Esophagus squamous epithelium (tissue), 5 donors: Measurements from ENCODE around the gene ESYT1. TPM values are rescaled to one million over a fixed set of nuclear protein-coding genes. Genes with fewer than 3 reads are reported as not detected.

ENCODE experiments used
- DNase-seq: peaks from one replicate; lab custom pipeline; 2025; lab: John Stamatoyannopoulos, UW
- H3K27ac ChIP-seq, 4 donors: fragments of 200-600 bp; sonication (generic); one replicate each; pipeline ENCODE4 v1.5.1; 2016 to 2019; ENCODE audit warnings: mild to moderate bottlenecking in 1 of 4
- H3K27me3 ChIP-seq, 4 donors: fragments of 200-600 bp; sonication (generic); 1 replicate in 3 of 4; 2 replicates in 1 of 4; pipeline versions ENCODE4 v1.5.1 to v1.6.0; 2017 to 2021; ENCODE audit warnings: antibody characterized with exemption in 1 of 4
- H3K36me3 ChIP-seq, 3 donors: fragments of 200-600 bp; sonication (generic); one replicate each; pipeline ENCODE4 v1.5.1; 2016 to 2019
- H3K4me1 ChIP-seq, 3 donors: fragments of 200-600 bp; sonication (generic); one replicate each; pipeline ENCODE4 v1.5.1; 2017 to 2019
- H3K4me3 ChIP-seq, 4 donors: fragments of 200-600 bp; sonication (generic); 1 replicate in 3 of 4; 2 replicates in 1 of 4; pipeline ENCODE4 v1.5.1; 2016 to 2019; ENCODE audit warnings: mild to moderate bottlenecking in 2 of 4, moderate library complexity in 1 of 4
- H3K9me3 ChIP-seq, 3 donors: fragments of 200-600 bp; sonication (generic); one replicate each; pipeline ENCODE4 v1.5.1; 2016 to 2019
- POLR2A ChIP-seq, 4 donors: fragments of 450-650 bp; IDR thresholded peaks; one replicate each; pipeline ENCODE4 v1.6.1; 2017; ENCODE audit warnings: antibody characterized with exemption in 4 of 4, mild to moderate bottlenecking in 4 of 4, moderate library complexity in 3 of 4
- WGBS, 2 donors: methylation state at CpG; one replicate each; pipeline ENCODE4 v1.1.5; 2018; 5-methylcytosine and 5-hydroxymethylcytosine counted together
- intact Hi-C: fragments of 100-400 bp; cut with DNase I; formaldehyde crosslinking; loops from one replicate; pipeline ENCODE4 v1.15.0; 2022
- total RNA-seq, 4 donors: library from RNA; depleted of rRNA; stranded (reverse); fragments of >200 nt; gene quantifications; one replicate each; pipeline ENCODE4 v1.1.0, GENCODE V29; 2016
- TF ChIP-seq, protein P1 (sequence below), 6 experiments: fragments of 450-650 bp in 4 of 6; fragments of 200-600 bp in 2 of 6; sonication (generic) in 2 of 6; IDR thresholded peaks; one replicate each; pipeline ENCODE4 v1.5.1; 2016 to 2019; ENCODE audit warnings: antibody characterized with exemption in 6 of 6, mild to moderate bottlenecking in 4 of 6, moderate library complexity in 4 of 6
- donor health status: DM: yes; HTN: yes; CAD: no.

ESYT1 gene
- total RNA-seq, 4 donors from 2014 or later, result 42.6 to 70.8 (median 62.5) TPM

GRCh38 chr12:56164345-56164729, 36.3 kb downstream of the ESYT1 start:
- intact Hi-C loops, result no loop called here
- H3K4me1 ChIP-seq, result peaks cover 16 to 37% (median 32%) of the 10 kb centered on the region in 3 donors
- TF ChIP-seq, protein P1, sequence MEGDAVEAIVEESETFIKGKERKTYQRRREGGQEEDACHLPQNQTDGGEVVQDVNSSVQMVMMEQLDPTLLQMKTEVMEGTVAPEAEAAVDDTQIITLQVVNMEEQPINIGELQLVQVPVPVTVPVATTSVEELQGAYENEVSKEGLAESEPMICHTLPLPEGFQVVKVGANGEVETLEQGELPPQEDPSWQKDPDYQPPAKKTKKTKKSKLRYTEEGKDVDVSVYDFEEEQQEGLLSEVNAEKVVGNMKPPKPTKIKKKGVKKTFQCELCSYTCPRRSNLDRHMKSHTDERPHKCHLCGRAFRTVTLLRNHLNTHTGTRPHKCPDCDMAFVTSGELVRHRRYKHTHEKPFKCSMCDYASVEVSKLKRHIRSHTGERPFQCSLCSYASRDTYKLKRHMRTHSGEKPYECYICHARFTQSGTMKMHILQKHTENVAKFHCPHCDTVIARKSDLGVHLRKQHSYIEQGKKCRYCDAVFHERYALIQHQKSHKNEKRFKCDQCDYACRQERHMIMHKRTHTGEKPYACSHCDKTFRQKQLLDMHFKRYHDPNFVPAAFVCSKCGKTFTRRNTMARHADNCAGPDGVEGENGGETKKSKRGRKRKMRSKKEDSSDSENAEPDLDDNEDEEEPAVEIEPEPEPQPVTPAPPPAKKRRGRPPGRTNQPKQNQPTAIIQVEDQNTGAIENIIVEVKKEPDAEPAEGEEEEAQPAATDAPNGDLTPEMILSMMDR (IDR thresholded peaks at IDR 0.05), result no peak
- no peak for TF ChIP-seq POLR2A (IDR thresholded peaks at IDR 0.05)
- H3K27ac ChIP-seq, result peak overlapping the region in 2 of 4 donors; percentile 47 to 99
- H3K27me3 ChIP-seq, result no peaks in the 10 kb centered on the region
- no peak overlapping the region for H3K4me3 ChIP-seq
- no peak for DNase-seq
- H3K9me3 ChIP-seq, result no peaks in the 10 kb centered on the region
- 81 to 87% methylated on average over 11 to 12 of the region's 17 CpGs for WGBS, 2 donors
- H3K36me3 ChIP-seq, result peaks cover 60 to 100% (median 67%) of the 10 kb centered on the region in 3 donors

DNA sequence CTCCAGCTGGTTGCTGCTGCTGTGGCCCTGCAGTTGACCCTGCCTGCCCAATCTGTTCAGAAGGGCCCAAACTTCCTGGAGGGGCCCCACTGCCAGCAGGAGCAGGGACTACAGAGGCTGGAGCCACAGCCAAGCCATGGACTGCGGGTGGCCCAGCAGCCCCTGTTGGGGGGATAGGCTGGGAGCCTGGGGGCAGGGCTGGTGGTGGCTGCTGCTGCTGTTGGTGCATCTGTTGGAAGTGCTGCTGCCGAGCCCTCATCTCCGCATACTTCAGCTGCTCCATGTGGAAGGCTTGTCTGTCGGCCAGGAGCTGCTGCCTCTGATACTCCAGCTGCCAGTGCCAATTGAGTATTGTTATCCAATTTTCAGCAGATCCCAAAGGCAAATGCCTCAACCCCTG, 37.3 kb downstream of the ESYT1 start:
- Histone ChIP-seq H3K4me1 (peaks cover 5 to 27% (median 22%) of the 10 kb centered on the region in 3 donors), H3K9me3 (no peaks in the 10 kb centered on the region), H3K27me3 (no peaks in the 10 kb centered on the region), H3K27ac (peak overlapping the region in 1 of 4 donors; percentile 17), H3K36me3 (peaks cover 61 to 100% (median 75%) of the 10 kb centered on the region in 3 donors), H3K4me3 (no peak overlapping the region)
- WGBS, 2 donors, result 46 to 79% methylated on average over 3 of the region's 4 CpGs
- TF ChIP-seq, protein P1 (IDR thresholded peaks at IDR 0.05), result no peak
- no peak for DNase-seq
- intact Hi-C loops, result no loop called here

DNA sequence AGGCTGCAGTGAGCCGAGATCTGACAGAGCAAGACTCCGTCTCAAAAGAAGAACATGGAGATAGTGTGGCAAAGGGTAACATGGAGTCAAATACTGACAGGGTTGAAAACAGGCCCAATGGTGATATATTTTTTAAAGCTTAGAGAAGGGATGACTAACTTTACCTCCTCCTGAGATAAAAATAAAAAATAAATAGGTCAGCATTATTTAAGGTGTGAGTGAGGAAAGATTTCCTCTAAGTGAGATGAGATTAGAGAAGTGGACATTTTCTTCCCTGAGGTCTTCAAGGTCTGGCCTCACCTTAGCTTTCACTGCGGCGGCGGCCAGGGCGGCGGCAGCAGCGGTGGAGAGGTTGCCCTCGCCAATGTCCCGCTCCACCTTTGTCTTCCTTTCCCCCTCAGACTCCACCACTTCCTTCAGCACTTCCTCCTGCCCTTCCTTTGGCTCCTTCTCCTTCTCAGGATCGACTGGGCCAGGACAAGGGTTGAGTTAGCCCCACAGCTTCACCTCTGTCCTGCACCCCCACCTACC, 41.2 kb downstream of the ESYT1 start:
- no peaks in the 10 kb centered on the region for H3K27me3 ChIP-seq
- intact Hi-C loops, result no loop called here
- H3K9me3 ChIP-seq, result no peaks in the 10 kb centered on the region
- DNase-seq, result no peak
- H3K27ac ChIP-seq, result no peak overlapping the region
- H3K4me1 ChIP-seq, result no peaks in the 10 kb centered on the region
- no peak for TF ChIP-seq POLR2A (IDR thresholded peaks at IDR 0.05)
- TF ChIP-seq, protein P1 (IDR thresholded peaks at IDR 0.05), result no peak
- WGBS, 2 donors, result 84 to 91% methylated on average over 11 of the region's 11 CpGs
- peaks cover 45 to 100% (median 79%) of the 10 kb centered on the region in 3 donors for H3K36me3 ChIP-seq
- H3K4me3 ChIP-seq, result no peak overlapping the region

DNA sequence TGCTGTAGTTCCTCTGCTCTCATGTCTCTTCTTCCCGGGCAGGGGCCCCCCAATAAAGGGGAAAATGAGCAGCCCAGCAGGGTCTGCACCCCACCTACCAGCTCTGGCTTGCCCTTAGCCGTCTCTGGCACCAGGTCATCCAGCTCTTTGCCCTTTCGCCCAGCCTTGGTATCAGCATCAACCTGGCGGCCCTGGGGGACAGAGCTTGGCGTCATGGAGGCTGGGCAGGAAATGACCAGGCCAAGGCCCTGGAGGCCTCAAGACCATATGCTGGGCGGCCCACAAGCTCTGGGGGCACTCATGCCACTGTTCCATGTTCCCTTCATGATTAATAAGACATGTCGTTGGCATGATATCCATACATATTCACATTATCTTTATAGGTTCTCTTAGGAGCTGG, 44.8 kb downstream of the ESYT1 start:
- intact Hi-C loops, result no loop called here
- H3K4me3 ChIP-seq, result no peak overlapping the region

DNA sequence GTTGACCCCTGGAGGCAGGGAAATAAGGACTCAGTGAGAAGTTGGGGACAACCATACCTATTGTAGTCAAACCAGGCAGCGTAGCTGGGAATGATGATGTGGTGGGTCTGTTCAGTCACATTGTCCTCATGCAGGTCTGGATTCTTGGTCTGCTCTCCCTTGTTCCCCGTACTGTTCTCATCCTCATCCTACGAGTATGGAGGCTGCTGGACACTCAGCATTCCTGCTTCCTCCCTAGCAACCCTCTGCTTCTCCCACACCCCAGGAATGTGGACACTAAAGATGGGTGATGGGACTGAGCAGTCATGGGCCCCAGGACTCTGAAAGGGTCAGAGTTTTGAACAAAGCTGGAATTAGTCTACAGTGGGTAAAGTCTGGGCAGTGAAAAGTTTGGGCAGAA, 50.3 kb downstream of the ESYT1 start:
- DNase-seq, result no peak
- intact Hi-C loops, result no loop called here
- Histone ChIP-seq H3K4me1 (no peaks in the 10 kb centered on the region), H3K4me3 (no peak overlapping the region), H3K9me3 (no peaks in the 10 kb centered on the region), H3K27ac (no peak overlapping the region), H3K27me3 (no peaks in the 10 kb centered on the region), H3K36me3 (peaks cover 38 to 100% (median 88%) of the 10 kb centered on the region in 3 donors)
- 82 to 93% methylated on average over 3 of the region's 3 CpGs for WGBS, 2 donors
- TF ChIP-seq POLR2A (IDR thresholded peaks at IDR 0.05), result no peak
- TF ChIP-seq, protein P1 (IDR thresholded peaks at IDR 0.05), result no peak

More for the DNA sequence above, 44.8 kb downstream of the ESYT1 start:
- Histone ChIP-seq H3K36me3 (peaks cover 42 to 100% (median 93%) of the 10 kb centered on the region in 3 donors), H3K27ac (no peak overlapping the region), H3K27me3 (no peaks in the 10 kb centered on the region), H3K4me1 (no peaks in the 10 kb centered on the region), H3K9me3 (no peaks in the 10 kb centered on the region)
- TF ChIP-seq POLR2A (IDR thresholded peaks at IDR 0.05), result no peak
- TF ChIP-seq, protein P1 (IDR thresholded peaks at IDR 0.05), result no peak
- DNase-seq, result no peak
- WGBS, 2 donors, result 82 to 87% methylated on average over 3 to 5 of the region's 7 CpGs
